K562 (cell line): ENCODE results near the gene MBOAT2.

Experiments used
- CLOCK ChIP-seq: fragments of 250-450 bp; sonication (Bioruptor Pico); IDR thresholded peaks from 2 replicates; pipeline ENCODE4 v1.4.0; 2020; ENCODE audit warnings: mild to moderate bottlenecking, moderate library complexity, borderline replicate concordance
- EZH2 ChIP-seq: IDR thresholded peaks from 2 replicates; pipeline ENCODE4 v1.6.1; 2012; ENCODE audit warnings: low read depth, mild to moderate bottlenecking, inconsistent platforms, low read length, borderline replicate concordance
- IRF9 ChIP-seq: fragments of 450-650 bp; IDR thresholded peaks from 2 replicates; pipeline ENCODE4 v1.6.1; 2016; ENCODE audit warnings: missing biosample characterization, missing genetic modification characterization
- POLR2A ChIP-seq: fragments of 450-650 bp; conservative IDR thresholded peaks from 2 replicates; pipeline ENCODE4 v1.6.1; 2016
- RB1 ChIP-seq: fragments of 450-650 bp; IDR thresholded peaks from 2 replicates; pipeline ENCODE4 v1.6.1; 2017; ENCODE audit warnings: low read depth, mild to moderate bottlenecking
- RNF2 ChIP-seq: sonication (generic); IDR thresholded peaks from 2 replicates; pipeline ENCODE4 v1.6.1; 2016
- TCF7L2 ChIP-seq: fragments of 150-350 bp; IDR thresholded peaks from 2 replicates; pipeline ENCODE4 v1.6.1; 2016; ENCODE audit warnings: low read depth, mild to moderate bottlenecking, low read length, moderate library complexity
- TEAD4 ChIP-seq, 2 experiments: sonication (generic) in 1 of 2; formaldehyde crosslinking in 1 of 2; IDR thresholded peaks; 2 replicates each; pipeline versions ENCODE4 v1.6.1 to v1.8.0; 2012 to 2022; ENCODE audit warnings: borderline replicate concordance in 1 of 2, inconsistent platforms in 1 of 2, low read length in 1 of 2, mild to moderate bottlenecking in 1 of 2, missing genetic modification reagents in 1 of 2
- ZNF175 ChIP-seq: fragments of 200-800 bp; sonication (Bioruptor generic); IDR thresholded peaks from 2 replicates; pipeline ENCODE4 v1.6.1; 2016; ENCODE audit warnings: low read depth, mild to moderate bottlenecking, missing genetic modification characterization, missing compliant biosample characterization
- ZNF3 ChIP-seq: fragments of 250-450 bp; sonication (Bioruptor Pico); IDR thresholded peaks from 2 replicates; pipeline ENCODE4 v1.5.0; 2021; ENCODE audit warnings: mild to moderate bottlenecking, moderate library complexity
- ZNF79 ChIP-seq: fragments of 250-450 bp; sonication (Bioruptor Pico); IDR thresholded peaks from 2 replicates; pipeline ENCODE4 v1.4.0; 2020; ENCODE audit warnings: low read depth, mild to moderate bottlenecking, moderate library complexity

- TF ChIP-seq IRF9 (tag) = no peak
- TF ChIP-seq ZNF3 = no peak
- TF ChIP-seq TEAD4 (IDR thresholded peaks at IDR 0.05; ENCODE audit: low read length) = no peak
- TF ChIP-seq TEAD4 (CRISPR knock-in tag; IDR thresholded peaks at IDR 0.05; ENCODE audit: borderline replicate concordance) = no peak
- TF ChIP-seq ZNF175 (CRISPR knock-in tag) = no peak
- no peak for TF ChIP-seq EZH2
- no peak for TF ChIP-seq TCF7L2
- no peak for TF ChIP-seq CLOCK (CRISPR knock-in tag)
- no peak for TF ChIP-seq POLR2A
- TF ChIP-seq ZNF79 (CRISPR knock-in tag) = no peak
- TF ChIP-seq RB1 = no peak
- TF ChIP-seq RNF2 = no peak
These were observed 13.9 kb downstream of the MBOAT2 start for GRCh38 chr2:8989536-8990079.
